Lung (tissue), 12 donors: ENCODE data around the gene TGFBR3. TPM values are rescaled to one million over a fixed set of nuclear protein-coding genes. Genes with fewer than 3 reads are reported as not detected.

Experiments used
- ATAC-seq: fragments of 200-7000 bp; cut with Tn5 transposase; one replicate; pipeline ENCODE4 v1.9.1; 2020; ENCODE audit warnings: moderate number of reproducible peaks; ENCODE audit not compliant: insufficient read depth, low FRiP score
- DNase-seq, 3 donors: peaks; one replicate each; pipeline ENCODE4 v3.0.0-alpha.2; 2013 to 2017
- H3K27ac ChIP-seq, 2 donors: one replicate each; pipeline ENCODE4 v1.5.1; 2013; ENCODE audit warnings: mild to moderate bottlenecking in 2 of 2, moderate library complexity in 2 of 2, control low read depth in 1 of 2, inconsistent platforms in 1 of 2, low read depth in 1 of 2, low read length in 1 of 2
- H3K27me3 ChIP-seq, 3 donors: one replicate each; pipeline ENCODE4 v1.5.1; 2013; ENCODE audit warnings: low read length in 2 of 3; ENCODE audit not compliant: control insufficient read depth in 3 of 3, insufficient read depth in 3 of 3
- H3K36me3 ChIP-seq, 4 donors: one replicate each; pipeline ENCODE4 v1.5.1; 2013; ENCODE audit warnings: low read length in 4 of 4, mild to moderate bottlenecking in 1 of 4, moderate library complexity in 1 of 4; ENCODE audit not compliant: control insufficient read depth in 4 of 4, insufficient read depth in 4 of 4
- H3K4me1 ChIP-seq, 5 donors: one replicate each; pipeline ENCODE4 v1.5.1; 2013; ENCODE audit warnings: low read length in 5 of 5, mild to moderate bottlenecking in 2 of 5, moderate library complexity in 1 of 5; ENCODE audit not compliant: control insufficient read depth in 5 of 5, insufficient read depth in 5 of 5
- H3K4me3 ChIP-seq: one replicate; pipeline ENCODE4 v1.5.1; 2013; ENCODE audit warnings: mild to moderate bottlenecking, control low read depth, moderate library complexity
- H3K9ac ChIP-seq, 2 donors: one replicate each; pipeline ENCODE4 v1.5.1; 2013; ENCODE audit warnings: low read length in 2 of 2, control low read depth in 1 of 2; ENCODE audit not compliant: insufficient read depth in 1 of 2
- H3K9me3 ChIP-seq, 4 donors: one replicate each; pipeline ENCODE4 v1.5.1; 2013; ENCODE audit warnings: low read length in 3 of 4, mild to moderate bottlenecking in 1 of 4, moderate library complexity in 1 of 4; ENCODE audit not compliant: control insufficient read depth in 4 of 4, insufficient read depth in 3 of 4
- WGBS, 2 donors: extraction: QIAGEN DNeasy Blood & Tissue Kit; methylation state at CpG; one replicate each; pipeline ENCODE4 v1.1.7; 2013; 5-methylcytosine and 5-hydroxymethylcytosine counted together
- polyA plus RNA-seq, 2 donors: library from polyadenylated mRNA; stranded (reverse); fragments of 200-250 nt; gene quantifications; one replicate each; pipeline ENCODE4 v1.2.1, GENCODE V29; 2013
- total RNA-seq, 2 donors: library from RNA; depleted of rRNA in 1 of 2; stranded (reverse); fragments of >200 nt in 1 of 2; gene quantifications; one replicate each; pipeline ENCODE4 v1.2.1, GENCODE V29; 2014 to 2021
- TF ChIP-seq, protein P1 (sequence below): IDR thresholded peaks from 2 replicates; pipeline ENCODE4 v1.5.1; 2012; ENCODE audit warnings: mild to moderate bottlenecking; ENCODE audit errors: control extremely low read depth, extremely low read depth
- donor health status: control.
- donor health status: control.
- donor health status: Bipolar disorder and iron deficiency.
- donor health status: healthy.
- donor health status: DM: yes; HTN: yes; CAD: no.

TGFBR3 gene
- total and polyA plus RNA-seq, 4 donors = 13.1 to 99.6 (median 26.5) TPM

DNA sequence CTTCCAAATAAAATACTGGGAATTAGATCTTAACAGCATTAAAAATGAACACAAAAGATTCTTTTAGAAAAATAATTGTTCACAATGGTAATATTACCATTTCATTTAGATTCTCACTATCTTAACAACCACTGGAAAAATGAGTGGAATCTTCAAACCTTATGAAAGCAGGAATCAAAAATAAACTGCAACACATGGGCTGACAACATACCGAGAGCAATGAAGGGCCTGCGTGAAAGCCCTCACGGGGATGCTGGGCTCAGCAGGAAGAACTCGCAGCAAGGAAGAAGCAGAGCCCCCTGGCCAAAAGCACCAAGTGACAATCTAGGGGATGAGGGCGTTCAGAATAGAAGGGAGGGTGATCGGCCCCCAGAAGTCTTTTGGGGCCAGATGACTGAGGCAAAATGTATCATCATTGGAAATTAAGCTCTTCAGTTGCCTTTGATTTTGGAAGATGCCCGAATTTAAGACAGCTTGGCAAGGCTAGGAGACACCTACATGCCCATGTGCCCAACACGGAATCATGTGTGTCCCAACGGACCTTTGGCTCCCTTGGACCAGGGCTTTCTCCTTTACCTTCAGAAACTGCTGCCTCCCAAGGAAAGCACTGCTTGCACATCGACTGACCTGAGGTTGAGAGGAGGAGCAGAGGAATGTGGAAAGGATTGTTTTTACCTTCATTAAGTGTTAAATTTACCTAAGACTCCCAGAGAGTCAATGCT lies 103.9 kb downstream of the TGFBR3 start:
- 82 to 86% methylated on average over 10 of the region's 10 CpGs for WGBS, 2 donors
- peak overlapping the region in 1 of 2 donors; percentile 39 for H3K27ac ChIP-seq
- no peaks in the 10 kb centered on the region for H3K27me3 ChIP-seq
- ATAC-seq (no peak), DNase-seq (peak in 1 of 3 donors; percentile 54)
- peaks cover 0 to 4% (median 1%) of the 10 kb centered on the region in 4 donors for H3K36me3 ChIP-seq
- H3K4me3 ChIP-seq = no peak overlapping the region
- H3K4me1 ChIP-seq = peaks cover 4 to 70% (median 35%) of the 10 kb centered on the region in 5 donors
- TF ChIP-seq, protein P1, sequence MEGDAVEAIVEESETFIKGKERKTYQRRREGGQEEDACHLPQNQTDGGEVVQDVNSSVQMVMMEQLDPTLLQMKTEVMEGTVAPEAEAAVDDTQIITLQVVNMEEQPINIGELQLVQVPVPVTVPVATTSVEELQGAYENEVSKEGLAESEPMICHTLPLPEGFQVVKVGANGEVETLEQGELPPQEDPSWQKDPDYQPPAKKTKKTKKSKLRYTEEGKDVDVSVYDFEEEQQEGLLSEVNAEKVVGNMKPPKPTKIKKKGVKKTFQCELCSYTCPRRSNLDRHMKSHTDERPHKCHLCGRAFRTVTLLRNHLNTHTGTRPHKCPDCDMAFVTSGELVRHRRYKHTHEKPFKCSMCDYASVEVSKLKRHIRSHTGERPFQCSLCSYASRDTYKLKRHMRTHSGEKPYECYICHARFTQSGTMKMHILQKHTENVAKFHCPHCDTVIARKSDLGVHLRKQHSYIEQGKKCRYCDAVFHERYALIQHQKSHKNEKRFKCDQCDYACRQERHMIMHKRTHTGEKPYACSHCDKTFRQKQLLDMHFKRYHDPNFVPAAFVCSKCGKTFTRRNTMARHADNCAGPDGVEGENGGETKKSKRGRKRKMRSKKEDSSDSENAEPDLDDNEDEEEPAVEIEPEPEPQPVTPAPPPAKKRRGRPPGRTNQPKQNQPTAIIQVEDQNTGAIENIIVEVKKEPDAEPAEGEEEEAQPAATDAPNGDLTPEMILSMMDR = no peak
- H3K9me3 ChIP-seq = no peaks in the 10 kb centered on the region
- H3K9ac ChIP-seq = peak overlapping the region in 1 of 2 donors; percentile 38

DNA sequence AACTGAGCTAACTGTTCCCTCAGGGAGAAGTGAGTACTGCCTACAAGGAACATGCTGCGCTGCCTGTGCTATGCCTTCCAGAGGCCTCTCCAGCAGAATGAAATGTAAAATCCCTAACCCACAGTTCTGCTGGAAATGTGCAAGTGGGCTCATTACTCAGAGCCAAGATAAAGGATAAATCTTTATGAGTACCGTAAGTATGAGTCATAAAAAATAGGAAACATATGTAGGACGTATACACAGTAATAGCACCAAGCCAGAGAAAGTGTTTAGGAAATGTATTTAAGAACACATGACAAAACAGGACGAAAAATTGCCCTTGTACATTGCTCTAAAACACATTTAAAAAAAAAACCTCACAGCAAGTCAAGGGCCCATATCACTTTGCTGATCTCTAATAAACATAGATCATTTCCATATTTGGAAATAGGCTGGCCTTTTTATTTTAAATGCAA lies 104.6 kb downstream of the TGFBR3 start:
- WGBS, 2 donors = 52 to 56% methylated on average over 4 of the region's 4 CpGs
- Histone ChIP-seq H3K9ac (peak overlapping the region in 1 of 2 donors; percentile 8), H3K27ac (peak overlapping the region in 1 of 2 donors; percentile 4), H3K9me3 (no peaks in the 10 kb centered on the region), H3K4me3 (no peak overlapping the region), H3K27me3 (no peaks in the 10 kb centered on the region), H3K36me3 (peaks cover 0 to 4% (median 1%) of the 10 kb centered on the region in 4 donors), H3K4me1 (peaks cover 6 to 70% (median 35%) of the 10 kb centered on the region in 5 donors)
- TF ChIP-seq, protein P1 = no peak
- no peak for ATAC-seq
- DNase-seq = peak in 2 of 3 donors; percentile 80 to 82

DNA sequence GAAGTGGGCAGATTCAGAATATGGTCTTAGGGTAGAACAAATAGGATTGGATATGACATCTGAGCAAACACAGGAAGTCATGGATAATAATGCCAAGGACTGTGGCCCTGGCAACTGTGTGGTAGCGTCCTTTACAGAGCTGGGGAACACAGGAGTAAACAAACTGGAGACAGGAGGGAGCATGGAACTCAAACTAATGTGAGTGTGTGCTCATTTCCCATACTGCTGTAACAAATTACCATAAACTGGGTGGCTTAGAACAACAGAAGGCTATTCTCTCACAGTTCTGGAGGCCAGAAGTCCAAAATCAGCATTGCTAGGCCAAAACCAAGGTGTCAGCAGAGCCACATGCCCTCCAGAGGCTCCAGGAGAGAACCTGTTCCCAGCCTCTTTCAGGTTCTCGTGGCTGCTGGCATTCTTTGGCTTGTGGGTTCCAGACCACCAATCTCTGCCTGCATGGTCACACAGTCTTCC lies 106.4 kb downstream of the TGFBR3 start:
- TF ChIP-seq, protein P1 = no peak
- H3K4me1 ChIP-seq = peaks cover 6 to 67% (median 35%) of the 10 kb centered on the region in 5 donors
- 76 to 93% methylated on average over 2 of the region's 2 CpGs for WGBS, 2 donors
- no peaks in the 10 kb centered on the region for H3K27me3 ChIP-seq
- H3K36me3 ChIP-seq = peaks cover 0 to 8% (median 3%) of the 10 kb centered on the region in 4 donors
- H3K4me3 ChIP-seq = no peak overlapping the region
- no peaks in the 10 kb centered on the region for H3K9me3 ChIP-seq
- DNase-seq (peak in 2 of 3 donors; percentile 51 to 64), ATAC-seq (no peak)
- H3K9ac ChIP-seq = no peak overlapping the region
- H3K27ac ChIP-seq = peak overlapping the region in 1 of 2 donors; percentile 70
